GM12801 (cell line): Measurements from ENCODE around the gene POU3F1.

ENCODE experiments used
- TF ChIP-seq, protein P1 (sequence below): IDR thresholded peaks from one replicate; pipeline ENCODE4 v1.5.1; 2011; ENCODE audit warnings: control low read depth; ENCODE audit not compliant: insufficient read length; ENCODE audit errors: extremely low read depth

Gene POU3F1

GRCh38 chr1:38061883-38062328 is 15.3 kb upstream of the POU3F1 start:
- TF ChIP-seq, protein P1, sequence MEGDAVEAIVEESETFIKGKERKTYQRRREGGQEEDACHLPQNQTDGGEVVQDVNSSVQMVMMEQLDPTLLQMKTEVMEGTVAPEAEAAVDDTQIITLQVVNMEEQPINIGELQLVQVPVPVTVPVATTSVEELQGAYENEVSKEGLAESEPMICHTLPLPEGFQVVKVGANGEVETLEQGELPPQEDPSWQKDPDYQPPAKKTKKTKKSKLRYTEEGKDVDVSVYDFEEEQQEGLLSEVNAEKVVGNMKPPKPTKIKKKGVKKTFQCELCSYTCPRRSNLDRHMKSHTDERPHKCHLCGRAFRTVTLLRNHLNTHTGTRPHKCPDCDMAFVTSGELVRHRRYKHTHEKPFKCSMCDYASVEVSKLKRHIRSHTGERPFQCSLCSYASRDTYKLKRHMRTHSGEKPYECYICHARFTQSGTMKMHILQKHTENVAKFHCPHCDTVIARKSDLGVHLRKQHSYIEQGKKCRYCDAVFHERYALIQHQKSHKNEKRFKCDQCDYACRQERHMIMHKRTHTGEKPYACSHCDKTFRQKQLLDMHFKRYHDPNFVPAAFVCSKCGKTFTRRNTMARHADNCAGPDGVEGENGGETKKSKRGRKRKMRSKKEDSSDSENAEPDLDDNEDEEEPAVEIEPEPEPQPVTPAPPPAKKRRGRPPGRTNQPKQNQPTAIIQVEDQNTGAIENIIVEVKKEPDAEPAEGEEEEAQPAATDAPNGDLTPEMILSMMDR: no peak

- TF ChIP-seq, protein P1: no peak
These were observed 14.7 kb upstream of the POU3F1 start for GRCh38 chr1:38061290-38061689.

GRCh38 chr1:38060498-38060897 is 13.9 kb upstream of the POU3F1 start:
- TF ChIP-seq, protein P1: no peak

- TF ChIP-seq, protein P1: no peak
These were observed 13.2 kb upstream of the POU3F1 start for GRCh38 chr1:38059635-38060250.

DNA sequence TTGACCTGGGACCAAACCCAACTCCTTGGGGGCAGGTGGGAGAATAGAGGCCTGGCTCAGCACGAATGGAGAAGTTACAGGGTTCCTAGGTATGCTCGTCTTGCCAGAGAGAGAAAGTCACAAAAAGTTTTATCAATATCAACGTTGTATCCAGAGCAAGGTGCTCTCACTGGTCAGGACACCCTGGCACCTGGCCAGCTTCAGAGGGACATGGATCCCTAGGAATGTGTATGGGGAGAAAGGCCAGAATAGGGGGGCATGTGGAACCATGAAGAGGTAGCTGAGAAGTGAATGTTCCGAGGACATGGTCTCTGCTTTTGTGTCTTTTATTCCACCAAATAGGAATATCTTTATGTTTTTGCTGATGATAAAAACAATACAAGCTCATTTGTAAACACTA is 9.4 kb upstream of the POU3F1 start:
- TF ChIP-seq, protein P1: no peak

GRCh38 chr1:38055398-38055797 is 8.8 kb upstream of the POU3F1 start:
- TF ChIP-seq, protein P1: no peak

DNA sequence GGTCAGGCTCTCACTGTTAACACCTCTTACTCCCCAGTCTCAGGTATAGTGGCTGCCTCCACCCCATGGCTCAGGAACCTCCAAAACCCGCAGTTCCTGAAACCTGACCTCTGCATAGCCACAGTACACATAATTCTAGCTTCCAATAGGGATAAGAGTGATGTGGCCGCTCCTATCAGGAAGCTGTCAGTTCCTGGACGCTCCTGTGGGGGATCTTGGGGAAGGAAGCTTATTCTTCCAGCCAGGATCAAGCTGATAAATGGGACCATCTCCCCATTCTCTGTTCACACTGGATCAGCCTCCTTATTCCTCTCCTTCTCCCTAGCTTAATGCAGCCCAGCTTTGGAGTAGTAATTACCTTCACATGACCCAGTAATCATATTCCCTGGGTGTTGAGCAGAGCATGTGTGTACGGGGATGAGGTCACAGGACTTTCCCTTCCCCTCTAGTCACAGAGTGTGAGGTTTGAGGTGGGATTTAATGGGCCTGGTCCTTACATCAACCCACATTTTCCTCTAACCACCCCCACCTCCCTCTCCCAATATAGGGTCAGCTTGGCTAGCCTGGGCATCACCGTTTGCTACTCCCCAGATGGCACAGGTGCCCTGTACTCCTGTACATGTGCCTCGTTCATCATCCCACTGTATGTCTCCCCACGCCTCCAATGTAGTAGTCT is 7.0 kb upstream of the POU3F1 start:
- TF ChIP-seq, protein P1: no peak
